ENCODE data around the gene KIAA1191. TPM values are rescaled to one million over a fixed set of nuclear protein-coding genes. Genes with fewer than 3 reads are reported as not detected.

The KIAA1191 gene
- total RNA-seq, 1 donor from 2014 or later = 92.6 TPM

GRCh38 chr5:176383961-176384360 is 22.4 kb upstream of the KIAA1191 start:
- ATAC-seq (no peak), DNase-seq (no peak)
- H3K4me3 ChIP-seq = no peak overlapping the region
- TF ChIP-seq CTCF (IDR thresholded peaks at IDR 0.05) = no peak
- H3K27ac ChIP-seq = no peak overlapping the region
- H3K9me3 ChIP-seq = no peaks in the 10 kb centered on the region
- no peaks in the 10 kb centered on the region for H3K27me3 ChIP-seq
- intact Hi-C loops (cut with DNase I) = no loop called here
- H3K36me3 ChIP-seq = peaks cover 39% of the 10 kb centered on the region
- no peaks in the 10 kb centered on the region for H3K4me1 ChIP-seq

- intact Hi-C loops (cut with DNase I) = no loop called here
- no peak for DNase-seq
Observed at GRCh38 chr5:176383248-176383905, 21.8 kb upstream of the KIAA1191 start.

GRCh38 chr5:176382721-176383120 is 21.2 kb upstream of the KIAA1191 start:
- no peak for TF ChIP-seq CTCF (IDR thresholded peaks at IDR 0.05)
- Histone ChIP-seq H3K27me3 (no peaks in the 10 kb centered on the region), H3K9me3 (no peaks in the 10 kb centered on the region), H3K27ac (no peak overlapping the region), H3K4me1 (no peaks in the 10 kb centered on the region), H3K36me3 (peaks cover 39% of the 10 kb centered on the region), H3K4me3 (no peak overlapping the region)
- ATAC-seq = peak; percentile 6
- no peak for DNase-seq
- intact Hi-C loops (cut with DNase I) = no loop called here

More at GRCh38 chr5:176383248-176383905, 21.8 kb upstream of the KIAA1191 start:
- ATAC-seq = no peak
- H3K4me3 ChIP-seq = no peak overlapping the region
- H3K9me3 ChIP-seq = no peaks in the 10 kb centered on the region
- H3K27me3 ChIP-seq = no peaks in the 10 kb centered on the region
- peaks cover 39% of the 10 kb centered on the region for H3K36me3 ChIP-seq
- H3K27ac ChIP-seq = no peak overlapping the region
- no peaks in the 10 kb centered on the region for H3K4me1 ChIP-seq
- no peak for TF ChIP-seq CTCF (IDR thresholded peaks at IDR 0.05)

- no peak for ATAC-seq
- intact Hi-C loops (cut with DNase I) = no loop called here
- no peak overlapping the region for H3K27ac ChIP-seq
- no peaks in the 10 kb centered on the region for H3K4me1 ChIP-seq
- DNase-seq = peak; percentile 31
- no peak for TF ChIP-seq CTCF (IDR thresholded peaks at IDR 0.05)
- no peaks in the 10 kb centered on the region for H3K9me3 ChIP-seq
- H3K36me3 ChIP-seq = peaks cover 39% of the 10 kb centered on the region
- no peak overlapping the region for H3K4me3 ChIP-seq
- no peaks in the 10 kb centered on the region for H3K27me3 ChIP-seq
Observed at GRCh38 chr5:176381979-176382378, 20.4 kb upstream of the KIAA1191 start.

- Histone ChIP-seq H3K9me3 (no peaks in the 10 kb centered on the region), H3K4me3 (no peak overlapping the region), H3K36me3 (peaks cover 39% of the 10 kb centered on the region), H3K4me1 (no peaks in the 10 kb centered on the region), H3K27ac (no peak overlapping the region), H3K27me3 (no peaks in the 10 kb centered on the region)
- no peak for TF ChIP-seq CTCF (IDR thresholded peaks at IDR 0.05)
- intact Hi-C loops (cut with DNase I) = no loop called here
- ATAC-seq = no peak
- DNase-seq = no peak
Observed at GRCh38 chr5:176381423-176381822, 19.9 kb upstream of the KIAA1191 start.

- ATAC-seq (no peak), DNase-seq (no peak)
- peaks cover 27% of the 10 kb centered on the region for H3K36me3 ChIP-seq
- H3K9me3 ChIP-seq = no peaks in the 10 kb centered on the region
- intact Hi-C loops (cut with DNase I) = no loop called here
- TF ChIP-seq CTCF (IDR thresholded peaks at IDR 0.05) = no peak
- no peak overlapping the region for H3K4me3 ChIP-seq
- no peak overlapping the region for H3K27ac ChIP-seq
- no peaks in the 10 kb centered on the region for H3K27me3 ChIP-seq
- H3K4me1 ChIP-seq = no peaks in the 10 kb centered on the region
Observed at GRCh38 chr5:176379881-176380280, 18.3 kb upstream of the KIAA1191 start.
